Activated naive CD4-positive, alpha-beta T cell treated with anti-CD3 and anti-CD28 coated beads, Interleukin-2, amount 50 U/mL, for 24 hours (primary cell): ENCODE results near the gene NHSL2.
"Not testable (repeated sequence)": the region's sequence is repeated elsewhere in the genome, so short reads cannot be mapped to it uniquely, and the experiment has no call there.

Source experiments
- H3K27ac Mint-ChIP-seq: one replicate; pipeline ENCODE4 v1.8.0; 2021; ENCODE audit warnings: mild to moderate bottlenecking, mixed read lengths
- H3K27me3 Mint-ChIP-seq: one replicate; pipeline ENCODE4 v1.8.0; 2021; ENCODE audit warnings: mixed read lengths
- H3K36me3 Mint-ChIP-seq: one replicate; pipeline ENCODE4 v1.8.0; 2021; ENCODE audit warnings: mixed read lengths
- H3K4me1 Mint-ChIP-seq: one replicate; pipeline ENCODE4 v1.8.0; 2021; ENCODE audit warnings: mixed read lengths
- H3K4me3 Mint-ChIP-seq: one replicate; pipeline ENCODE4 v1.8.0; 2021; ENCODE audit warnings: mild to moderate bottlenecking, mixed read lengths
- H3K9me3 Mint-ChIP-seq: one replicate; pipeline ENCODE4 v1.8.0; 2021; ENCODE audit warnings: mixed read lengths

Gene NHSL2

GRCh38 chrX:71910643-71910985 lies at the start of gene NHSL2:
Gene NHSL2 (plus strand): TSS chrX:71910845.
- Mint-ChIP-seq H3K27ac (no peak within 1 kb of the TSS), H3K4me1 (peaks cover 4% of the 10 kb centered on the region), H3K4me3 (peak within 1 kb of the TSS; percentile 71), H3K27me3 (peaks cover 19% of the 10 kb centered on the region), H3K9me3 (no peaks in the 10 kb centered on the region), H3K36me3 (no peaks in the 10 kb centered on the region)

DNA sequence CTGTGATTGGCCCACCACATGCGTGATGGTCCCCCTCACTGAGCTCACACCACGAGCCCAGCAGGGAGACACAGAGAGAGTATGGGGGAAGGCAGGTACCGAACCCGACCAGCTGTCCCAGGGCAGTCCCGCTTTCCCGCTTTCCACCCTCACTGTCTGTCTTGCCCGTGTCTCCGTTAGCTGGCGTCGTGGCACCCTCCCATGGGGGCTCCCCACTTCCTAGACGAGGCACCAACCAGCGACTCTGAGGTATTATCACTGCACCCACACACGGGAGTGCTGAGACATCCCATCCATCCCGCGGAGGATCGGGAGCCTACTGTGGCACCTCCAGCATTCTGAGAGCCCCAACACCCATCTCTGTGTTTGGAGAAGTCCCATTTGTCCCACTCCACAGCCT lies 43.0 kb upstream of the NHSL2 start:
- Mint-ChIP-seq H3K4me3 (no peak overlapping the region), H3K36me3 (no peaks in the 10 kb centered on the region), H3K27me3 (peaks cover 8% of the 10 kb centered on the region), H3K27ac (no peak overlapping the region), H3K9me3 (no peaks in the 10 kb centered on the region), H3K4me1 (peaks cover 7% of the 10 kb centered on the region)

DNA sequence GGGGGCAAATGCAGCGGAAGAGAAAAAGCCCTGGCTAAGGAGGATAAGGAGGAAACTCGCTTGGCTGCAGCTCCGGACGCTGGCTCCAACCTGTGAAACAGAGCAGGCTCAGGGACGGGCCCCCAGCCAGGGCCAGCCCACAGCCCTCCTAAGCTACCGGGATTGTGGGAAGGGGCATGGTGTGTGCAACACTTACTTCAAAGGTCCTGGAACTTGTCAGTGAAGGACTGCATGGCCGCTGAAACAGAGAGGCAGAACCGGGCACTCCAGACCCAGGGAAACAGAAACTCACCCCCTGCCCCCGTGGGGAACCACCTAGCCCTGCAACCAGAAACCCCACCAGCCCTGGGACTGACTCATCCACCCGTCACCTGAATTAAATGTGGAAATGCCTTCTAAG lies 41.1 kb upstream of the NHSL2 start:
- H3K4me3 Mint-ChIP-seq, H3K9me3 Mint-ChIP-seq, H3K4me1 Mint-ChIP-seq, H3K27ac Mint-ChIP-seq, H3K36me3 Mint-ChIP-seq, H3K27me3 Mint-ChIP-seq: not testable (repeated sequence)

GRCh38 chrX:71870208-71871098 lies 40.2 kb upstream of the NHSL2 start:
- H3K4me3 Mint-ChIP-seq, result no peak overlapping the region
- H3K36me3 Mint-ChIP-seq, result no peaks in the 10 kb centered on the region
- H3K9me3 Mint-ChIP-seq, result no peaks in the 10 kb centered on the region
- no peak overlapping the region for H3K27ac Mint-ChIP-seq
- H3K4me1 Mint-ChIP-seq, result peaks cover 7% of the 10 kb centered on the region
- peaks cover 8% of the 10 kb centered on the region for H3K27me3 Mint-ChIP-seq

GRCh38 chrX:71871367-71871766 lies 39.3 kb upstream of the NHSL2 start:
- no peak overlapping the region for H3K27ac Mint-ChIP-seq
- H3K4me1 Mint-ChIP-seq, result peaks cover 7% of the 10 kb centered on the region
- peaks cover 8% of the 10 kb centered on the region for H3K27me3 Mint-ChIP-seq
- H3K4me3 Mint-ChIP-seq, result no peak overlapping the region
- no peaks in the 10 kb centered on the region for H3K36me3 Mint-ChIP-seq
- no peaks in the 10 kb centered on the region for H3K9me3 Mint-ChIP-seq

DNA sequence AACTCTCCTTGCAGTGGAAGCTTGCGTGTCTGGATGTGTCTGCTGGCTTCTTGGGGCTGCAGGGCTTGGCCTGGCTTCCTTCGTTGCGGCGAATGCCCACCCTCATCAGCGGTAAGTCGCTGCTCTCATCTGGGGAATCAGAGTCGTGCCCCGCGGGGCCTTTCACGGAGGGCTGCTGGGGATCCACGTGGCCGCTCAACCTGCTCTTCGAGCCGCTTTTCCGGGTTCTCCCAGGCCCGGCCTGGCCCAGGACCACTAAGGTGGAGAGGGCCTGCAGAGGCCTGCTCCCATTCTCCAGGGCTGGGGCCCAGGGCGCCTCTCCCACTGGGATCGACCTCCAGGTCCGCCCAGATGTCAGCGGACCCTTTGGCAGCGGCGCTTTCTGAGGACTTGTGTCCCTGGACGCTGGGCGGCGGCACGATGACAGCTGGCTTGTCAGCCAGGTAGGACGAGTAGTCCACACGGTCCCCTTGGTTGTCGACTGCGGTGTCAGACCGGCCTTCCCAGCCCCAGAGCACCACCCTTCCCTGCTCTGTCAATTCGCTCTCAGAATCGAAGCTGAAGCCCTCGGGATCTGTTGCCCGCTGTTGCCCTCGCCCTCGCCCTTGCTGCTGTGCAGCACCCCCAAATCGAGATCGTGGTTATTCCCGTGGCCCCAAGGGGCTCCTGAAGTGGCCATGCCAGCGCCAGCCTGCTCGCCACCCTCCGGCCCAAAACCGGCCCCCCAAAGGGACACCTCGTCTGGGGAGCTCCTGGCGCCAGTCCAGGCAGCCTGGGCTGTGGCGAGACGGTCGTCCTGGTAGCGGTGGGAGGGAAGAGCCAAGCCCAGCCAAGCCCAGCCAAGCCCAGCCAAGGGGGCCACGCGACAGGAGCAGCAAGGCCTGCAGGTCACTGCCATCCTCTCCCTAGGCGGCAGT lies 37.8 kb upstream of the NHSL2 start:
- no peaks in the 10 kb centered on the region for H3K36me3 Mint-ChIP-seq
- no peaks in the 10 kb centered on the region for H3K9me3 Mint-ChIP-seq
- H3K4me3 Mint-ChIP-seq, result no peak overlapping the region
- H3K27ac Mint-ChIP-seq, result no peak overlapping the region
- H3K4me1 Mint-ChIP-seq, result peaks cover 7% of the 10 kb centered on the region
- H3K27me3 Mint-ChIP-seq, result peaks cover 11% of the 10 kb centered on the region

GRCh38 chrX:71873459-71873833 lies 37.2 kb upstream of the NHSL2 start:
- H3K27me3 Mint-ChIP-seq, result peaks cover 10% of the 10 kb centered on the region
- no peaks in the 10 kb centered on the region for H3K9me3 Mint-ChIP-seq
- H3K27ac Mint-ChIP-seq, result no peak overlapping the region
- H3K4me3 Mint-ChIP-seq, result no peak overlapping the region
- H3K4me1 Mint-ChIP-seq, result peaks cover 7% of the 10 kb centered on the region
- H3K36me3 Mint-ChIP-seq, result no peaks in the 10 kb centered on the region

DNA sequence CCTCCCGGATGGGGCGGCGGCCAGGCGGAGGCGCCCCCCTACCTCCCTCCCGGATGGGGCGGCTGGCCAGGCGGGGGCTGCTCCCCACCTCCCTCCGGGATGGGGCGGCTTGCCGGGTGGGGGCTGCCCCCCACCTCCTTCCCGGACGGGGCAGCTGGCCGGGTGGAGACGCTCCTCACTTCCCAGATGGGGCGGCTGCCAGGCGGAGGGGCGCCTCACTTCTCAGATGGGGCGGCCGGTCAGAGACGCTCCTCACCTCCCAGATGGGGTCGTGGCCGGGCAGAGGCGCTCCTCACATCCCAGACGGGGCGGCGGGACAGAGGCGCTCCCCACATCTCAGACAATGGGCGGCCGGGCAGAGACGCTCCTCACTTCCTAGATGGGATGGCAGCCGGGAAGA lies 33.8 kb upstream of the NHSL2 start:
- H3K27ac Mint-ChIP-seq, H3K4me3 Mint-ChIP-seq, H3K4me1 Mint-ChIP-seq, H3K9me3 Mint-ChIP-seq, H3K36me3 Mint-ChIP-seq: not testable (repeated sequence)
- H3K27me3 Mint-ChIP-seq, result peaks cover 12% of the 10 kb centered on the region

GRCh38 chrX:71885099-71885498 lies 25.5 kb upstream of the NHSL2 start:
- H3K4me3 Mint-ChIP-seq, result no peak overlapping the region
- no peaks in the 10 kb centered on the region for H3K4me1 Mint-ChIP-seq
- no peak overlapping the region for H3K27ac Mint-ChIP-seq
- no peaks in the 10 kb centered on the region for H3K9me3 Mint-ChIP-seq
- H3K36me3 Mint-ChIP-seq, result no peaks in the 10 kb centered on the region
- peaks cover 7% of the 10 kb centered on the region for H3K27me3 Mint-ChIP-seq

DNA sequence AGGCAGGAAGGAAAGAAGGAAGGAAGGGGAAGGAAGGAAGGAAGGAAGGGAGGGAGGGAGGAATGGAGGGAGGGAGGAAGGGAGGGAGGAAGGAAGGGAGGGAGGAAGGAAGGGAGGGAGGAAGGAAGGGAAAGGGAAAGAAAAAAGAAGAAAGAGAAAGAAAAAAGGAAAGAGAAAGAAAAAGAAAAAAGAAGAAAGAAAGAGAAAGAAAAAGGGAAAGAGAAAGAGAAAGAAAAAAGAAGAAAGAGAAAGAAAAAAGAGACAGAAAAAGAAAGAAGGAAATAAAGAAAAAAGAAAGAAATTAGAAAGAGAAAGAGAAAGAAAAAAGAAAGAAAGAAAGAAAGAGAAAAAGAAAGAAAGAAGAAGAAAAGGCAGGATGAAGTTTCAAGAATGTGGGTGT lies 15.0 kb upstream of the NHSL2 start:
- H3K27ac Mint-ChIP-seq, result no peak overlapping the region
- H3K9me3 Mint-ChIP-seq, result no peaks in the 10 kb centered on the region
- H3K27me3 Mint-ChIP-seq, result peaks cover 7% of the 10 kb centered on the region
- no peak overlapping the region for H3K4me3 Mint-ChIP-seq
- H3K4me1 Mint-ChIP-seq, result no peaks in the 10 kb centered on the region
- no peaks in the 10 kb centered on the region for H3K36me3 Mint-ChIP-seq

DNA sequence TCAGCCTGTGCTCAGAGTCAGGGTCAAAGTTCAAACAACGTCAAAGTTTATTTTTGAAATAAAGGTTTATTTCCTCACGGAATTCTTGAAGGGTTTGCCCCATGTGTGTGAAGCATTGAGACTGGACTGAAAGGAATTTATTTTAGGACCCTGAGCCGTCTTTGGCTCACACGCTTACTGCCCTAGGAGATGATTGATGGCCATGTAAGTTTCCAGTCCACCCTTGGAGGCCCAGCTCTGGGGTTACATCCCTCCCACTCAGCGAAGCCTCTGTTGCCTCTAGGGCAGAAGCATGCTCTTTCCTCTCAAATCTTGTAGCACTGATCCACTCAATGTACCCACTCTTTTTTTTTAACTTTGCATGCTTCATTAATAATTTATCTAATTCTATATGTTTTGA lies 4.5 kb upstream of the NHSL2 start:
- Mint-ChIP-seq H3K36me3 (no peaks in the 10 kb centered on the region), H3K4me3 (no peak overlapping the region), H3K27ac (no peak overlapping the region), H3K27me3 (peaks cover 15% of the 10 kb centered on the region), H3K9me3 (no peaks in the 10 kb centered on the region), H3K4me1 (peaks cover 4% of the 10 kb centered on the region)

DNA sequence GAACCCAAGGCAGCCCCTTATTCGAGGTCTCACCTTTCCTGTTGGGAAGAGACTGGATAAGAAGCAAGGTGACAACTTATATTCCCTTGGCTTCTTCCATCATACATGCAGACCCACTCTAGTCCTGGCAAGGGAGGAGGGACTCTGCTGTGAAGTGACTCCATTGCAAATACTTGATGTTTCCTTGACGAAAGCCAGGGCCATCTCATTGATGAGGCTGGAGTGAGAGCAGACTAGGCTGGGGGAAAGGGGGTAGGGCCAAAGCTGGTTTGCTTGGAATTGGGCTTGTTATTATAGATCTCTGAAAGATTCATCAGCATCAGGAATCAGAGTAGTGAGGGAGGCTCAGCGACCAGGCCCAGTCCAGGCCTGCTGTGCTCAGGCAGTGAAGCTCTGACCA lies 2.3 kb upstream of the NHSL2 start:
- H3K27me3 Mint-ChIP-seq, result peaks cover 14% of the 10 kb centered on the region
- H3K27ac Mint-ChIP-seq, result no peak overlapping the region
- H3K36me3 Mint-ChIP-seq, result no peaks in the 10 kb centered on the region
- no peak overlapping the region for H3K4me3 Mint-ChIP-seq
- H3K9me3 Mint-ChIP-seq, result no peaks in the 10 kb centered on the region
- peaks cover 4% of the 10 kb centered on the region for H3K4me1 Mint-ChIP-seq

DNA sequence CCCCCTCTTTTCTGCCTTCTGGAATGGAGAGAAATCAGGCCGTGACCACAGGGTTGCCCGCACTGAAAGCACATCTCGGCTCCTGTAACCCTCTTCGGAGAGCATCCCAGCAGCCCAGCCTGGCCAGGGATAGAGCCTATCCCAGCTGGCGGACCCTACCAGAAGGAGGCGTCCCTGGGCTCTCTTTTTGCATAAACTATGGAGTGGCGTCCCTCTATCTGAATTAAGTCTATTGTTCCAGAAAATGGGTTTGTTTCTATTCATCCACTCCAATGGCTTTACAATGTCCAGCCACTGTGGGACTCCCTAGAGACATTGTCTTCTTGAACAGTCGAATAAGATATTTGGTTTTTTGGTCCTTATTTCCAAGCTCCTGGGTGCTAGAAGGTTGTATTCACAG lies 689 bp upstream of the NHSL2 start:
- Mint-ChIP-seq H3K4me1 (peaks cover 4% of the 10 kb centered on the region), H3K4me3 (no peak overlapping the region), H3K9me3 (no peaks in the 10 kb centered on the region), H3K27me3 (peaks cover 19% of the 10 kb centered on the region), H3K27ac (no peak overlapping the region), H3K36me3 (no peaks in the 10 kb centered on the region)

GRCh38 chrX:71910986-71911730 lies 513 bp downstream of the NHSL2 start:
- H3K27me3 Mint-ChIP-seq, result peaks cover 19% of the 10 kb centered on the region
- no peaks in the 10 kb centered on the region for H3K36me3 Mint-ChIP-seq
- peak overlapping the region; percentile 7 for H3K4me3 Mint-ChIP-seq
- H3K4me1 Mint-ChIP-seq, result peaks cover 4% of the 10 kb centered on the region
- no peak overlapping the region for H3K27ac Mint-ChIP-seq
- H3K9me3 Mint-ChIP-seq, result no peaks in the 10 kb centered on the region

DNA sequence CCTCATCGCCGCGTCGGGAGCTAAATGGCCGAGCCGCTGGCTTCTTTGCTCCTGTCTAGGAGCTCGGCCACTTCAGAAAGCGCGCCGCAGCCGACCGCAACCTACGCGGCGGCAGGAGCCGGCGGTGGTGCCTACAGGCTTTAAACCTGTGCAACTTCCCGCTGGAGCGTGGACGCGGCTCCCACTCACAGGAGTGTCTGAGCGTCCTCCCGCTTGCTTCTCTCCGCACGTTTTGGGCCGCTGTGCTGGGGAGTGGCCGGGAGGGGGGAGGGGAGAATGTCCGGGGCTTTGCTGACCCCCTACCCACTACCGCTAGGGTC lies 1.0 kb downstream of the NHSL2 start:
- Mint-ChIP-seq H3K4me1 (peaks cover 4% of the 10 kb centered on the region), H3K4me3 (peak overlapping the region; percentile 15), H3K36me3 (no peaks in the 10 kb centered on the region), H3K27ac (no peak overlapping the region), H3K27me3 (peaks cover 19% of the 10 kb centered on the region), H3K9me3 (no peaks in the 10 kb centered on the region)

DNA sequence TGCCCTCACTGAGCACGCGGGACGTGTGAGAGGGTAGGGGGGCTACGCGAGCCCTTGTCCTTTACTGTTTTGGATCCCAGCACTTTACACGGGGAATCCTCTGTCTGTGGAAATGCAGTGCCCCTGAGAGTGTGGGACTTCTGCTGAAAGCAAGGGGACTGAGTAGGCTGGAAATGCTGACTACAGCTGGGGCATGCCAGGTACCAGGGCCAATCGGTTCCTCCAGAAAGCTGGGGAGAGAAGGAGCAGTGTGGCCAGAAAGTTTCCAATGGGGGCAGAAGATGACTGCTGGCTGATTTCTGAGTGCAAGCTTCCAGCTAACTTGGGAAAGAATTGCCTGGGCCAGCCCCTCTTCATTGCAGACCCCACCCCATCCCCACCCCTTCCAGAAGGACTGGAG lies 1.5 kb downstream of the NHSL2 start:
- H3K27ac Mint-ChIP-seq, result no peak overlapping the region
- H3K36me3 Mint-ChIP-seq, result no peaks in the 10 kb centered on the region
- H3K9me3 Mint-ChIP-seq, result no peaks in the 10 kb centered on the region
- H3K27me3 Mint-ChIP-seq, result peaks cover 19% of the 10 kb centered on the region
- H3K4me1 Mint-ChIP-seq, result peaks cover 4% of the 10 kb centered on the region
- no peak overlapping the region for H3K4me3 Mint-ChIP-seq
